ACC112 (cell line): ENCODE data around the gene TADA2A.
A peak's percentile ranks its signal among the peaks of the same experiment; 100 is the strongest.

Experiments used
- H2AFZ ChIP-seq: fragments of 200-600 bp; sonication (generic); one replicate; pipeline ENCODE4 v1.6.0; 2017; ENCODE audit warnings: antibody characterized with exemption, low read length; ENCODE audit not compliant: unreplicated experiment
- H3K27ac ChIP-seq: fragments of 200-600 bp; sonication (generic); 2 replicates; pipeline ENCODE4 v1.5.1; 2014; ENCODE audit warnings: low read depth, mild to moderate bottlenecking, antibody characterized with exemption, low read length, moderate library complexity
- H3K27me3 ChIP-seq: fragments of 200-600 bp; sonication (generic); 2 replicates; pipeline ENCODE4 v1.6.1; 2014; ENCODE audit warnings: mild to moderate bottlenecking, antibody characterized with exemption, low read length, moderate library complexity, mixed read lengths; ENCODE audit not compliant: insufficient read depth
- H3K36me3 ChIP-seq: fragments of 200-600 bp; sonication (generic); 2 replicates; pipeline ENCODE4 v1.6.1; 2016; ENCODE audit warnings: mild to moderate bottlenecking, antibody characterized with exemption, low read length, moderate library complexity, mixed read lengths; ENCODE audit not compliant: insufficient read depth
- H3K4me1 ChIP-seq: fragments of 200-600 bp; sonication (generic); one replicate; pipeline ENCODE4 v1.6.1; 2016; ENCODE audit warnings: low read length, mixed read lengths; ENCODE audit not compliant: insufficient read depth, unreplicated experiment, control insufficient read depth
- H3K4me3 ChIP-seq: fragments of 200-600 bp; sonication (generic); 2 replicates; pipeline ENCODE4 v1.5.1; 2014; ENCODE audit warnings: mild to moderate bottlenecking, low read depth, low read length
- H3K79me2 ChIP-seq: fragments of 200-600 bp; sonication (generic); one replicate; pipeline ENCODE4 v1.6.0; 2016; ENCODE audit warnings: low read length; ENCODE audit not compliant: control insufficient read depth, unreplicated experiment, insufficient read depth

TADA2A gene

GRCh38 chr17:37481001-37481665 lies 74.4 kb downstream of the TADA2A start:
- no peaks in the 10 kb centered on the region for H3K79me2 ChIP-seq
- H3K36me3 ChIP-seq = peaks cover 15% of the 10 kb centered on the region; the same call in 1 of the 2 replicates
- no peaks in the 10 kb centered on the region for H3K27me3 ChIP-seq
- peaks cover 50% of the 10 kb centered on the region for H3K4me1 ChIP-seq
- H3K4me3 ChIP-seq = no peak overlapping the region
- no peak overlapping the region; the same call in 1 of the 2 replicates for H3K27ac ChIP-seq
- H2AFZ ChIP-seq = no peak overlapping the region

GRCh38 chr17:37483311-37484039 lies 76.8 kb downstream of the TADA2A start:
- Histone ChIP-seq H3K27me3 (no peaks in the 10 kb centered on the region), H3K4me3 (no peak overlapping the region), H3K79me2 (no peaks in the 10 kb centered on the region), H3K27ac (peak overlapping the region; percentile 73), H3K36me3 (peaks cover 14% of the 10 kb centered on the region; the same call in 1 of the 2 replicates), H3K4me1 (peaks cover 33% of the 10 kb centered on the region), H2AFZ (no peak overlapping the region)

GRCh38 chr17:37485938-37486570 lies 79.4 kb downstream of the TADA2A start:
- Histone ChIP-seq H3K27ac (peak overlapping the region; percentile 15; the same call in 1 of the 2 replicates), H3K4me3 (no peak overlapping the region), H3K27me3 (no peaks in the 10 kb centered on the region), H2AFZ (no peak overlapping the region), H3K36me3 (no peaks in the 10 kb centered on the region), H3K4me1 (peaks cover 27% of the 10 kb centered on the region), H3K79me2 (peaks cover 11% of the 10 kb centered on the region)

- H3K4me1 ChIP-seq = peaks cover 30% of the 10 kb centered on the region
- H3K79me2 ChIP-seq = peaks cover 32% of the 10 kb centered on the region
- H2AFZ ChIP-seq = no peak overlapping the region
- H3K27me3 ChIP-seq = no peaks in the 10 kb centered on the region
- peak overlapping the region; percentile 94 for H3K4me3 ChIP-seq
- H3K36me3 ChIP-seq = no peaks in the 10 kb centered on the region
- peak overlapping the region; percentile 99 for H3K27ac ChIP-seq
These were observed 81.4 kb downstream of the TADA2A start for GRCh38 chr17:37488009-37488604.

GRCh38 chr17:37488607-37489196 lies 82.0 kb downstream of the TADA2A start:
- H3K79me2 ChIP-seq = peaks cover 38% of the 10 kb centered on the region
- H3K36me3 ChIP-seq = no peaks in the 10 kb centered on the region
- H3K27ac ChIP-seq = peak overlapping the region; percentile 99
- no peaks in the 10 kb centered on the region for H3K27me3 ChIP-seq
- peak overlapping the region; percentile 74 for H2AFZ ChIP-seq
- peaks cover 30% of the 10 kb centered on the region for H3K4me1 ChIP-seq
- peak overlapping the region; percentile 94 for H3K4me3 ChIP-seq

- H3K4me3 ChIP-seq = peak within 1 kb of the TSS; percentile 94
- peaks cover 44% of the 10 kb centered on the region for H3K79me2 ChIP-seq
- H3K36me3 ChIP-seq = no peaks in the 10 kb centered on the region
- H3K27me3 ChIP-seq = no peaks in the 10 kb centered on the region
- peak within 1 kb of the TSS; percentile 74 for H2AFZ ChIP-seq
- peaks cover 34% of the 10 kb centered on the region for H3K4me1 ChIP-seq
- H3K27ac ChIP-seq = peak within 1 kb of the TSS; percentile 99
These were observed 82.7 kb downstream of the TADA2A start, which contains the start of gene DUSP14 for GRCh38 chr17:37489197-37490001. Gene DUSP14, plus strand, starts transcription at chr17:37489891. Its CDS starts 22,382 bp downstream, at chr17:37512273.

- peaks cover 41% of the 10 kb centered on the region for H3K4me1 ChIP-seq
- peak overlapping the region; percentile 88 for H3K27ac ChIP-seq
- H2AFZ ChIP-seq = no peak overlapping the region
- H3K79me2 ChIP-seq = peaks cover 51% of the 10 kb centered on the region
- H3K36me3 ChIP-seq = no peaks in the 10 kb centered on the region
- H3K27me3 ChIP-seq = no peaks in the 10 kb centered on the region
- peak overlapping the region; percentile 94 for H3K4me3 ChIP-seq
These were observed 83.4 kb downstream of the TADA2A start for GRCh38 chr17:37490022-37490587.

- Histone ChIP-seq H2AFZ (no peak overlapping the region), H3K4me1 (peaks cover 42% of the 10 kb centered on the region), H3K79me2 (peaks cover 56% of the 10 kb centered on the region), H3K27me3 (no peaks in the 10 kb centered on the region), H3K4me3 (peak overlapping the region; percentile 94), H3K36me3 (no peaks in the 10 kb centered on the region), H3K27ac (peak overlapping the region; percentile 88)
These were observed 84.2 kb downstream of the TADA2A start for GRCh38 chr17:37490638-37491614.

- H3K36me3 ChIP-seq = no peaks in the 10 kb centered on the region
- no peaks in the 10 kb centered on the region for H3K27me3 ChIP-seq
- peaks cover 42% of the 10 kb centered on the region for H3K4me1 ChIP-seq
- H3K79me2 ChIP-seq = peaks cover 65% of the 10 kb centered on the region
- H3K27ac ChIP-seq = peak overlapping the region; percentile 88
- H3K4me3 ChIP-seq = peak overlapping the region; percentile 94
- H2AFZ ChIP-seq = no peak overlapping the region
These were observed 85.5 kb downstream of the TADA2A start for GRCh38 chr17:37492167-37492566.
